GM12874 (cell line): ENCODE results near the gene COMMD10.

ENCODE experiments used
- CTCF ChIP-seq: IDR thresholded peaks from 2 replicates; pipeline ENCODE4 v1.5.1; 2011; ENCODE audit warnings: low read depth, mild to moderate bottlenecking, control low read depth, low read length, moderate library complexity; ENCODE audit not compliant: insufficient read depth

COMMD10 gene

GRCh38 chr5:116291271-116291670 lies 206.4 kb downstream of the COMMD10 start:
- no peak for TF ChIP-seq CTCF

GRCh38 chr5:116292321-116292720 lies 207.5 kb downstream of the COMMD10 start:
- TF ChIP-seq CTCF: no peak

- TF ChIP-seq CTCF: no peak
Measured at GRCh38 chr5:116296335-116297072, 211.7 kb downstream of the COMMD10 start.

GRCh38 chr5:116297296-116297814 lies 212.5 kb downstream of the COMMD10 start:
- no peak for TF ChIP-seq CTCF

GRCh38 chr5:116299746-116300640 lies 215.2 kb downstream of the COMMD10 start:
- TF ChIP-seq CTCF: no peak

- no peak for TF ChIP-seq CTCF
Measured at GRCh38 chr5:116301110-116301509, 216.3 kb downstream of the COMMD10 start.

GRCh38 chr5:116303340-116303739 lies 218.5 kb downstream of the COMMD10 start:
- no peak for TF ChIP-seq CTCF
